HFF-Myc (cell line): ENCODE measurements around the gene ADH5.

Experiments
- DNase-seq: peaks from one replicate; pipeline ENCODE4 v3.0.0-alpha.2; 2011; ENCODE audit warnings: low read depth; ENCODE audit errors: extremely low read depth
- H3K4me3 ChIP-seq: replicated peaks from 2 replicates; pipeline ENCODE4 v1.5.1; 2011; ENCODE audit warnings: low read depth, mild to moderate bottlenecking, control low read depth, low read length
- TF ChIP-seq, protein P1 (sequence below): IDR thresholded peaks from 2 replicates; pipeline ENCODE4 v1.5.1; 2012; ENCODE audit warnings: mild to moderate bottlenecking, low read depth, low read length, control low read depth; ENCODE audit errors: missing control alignments

ADH5 gene

DNA sequence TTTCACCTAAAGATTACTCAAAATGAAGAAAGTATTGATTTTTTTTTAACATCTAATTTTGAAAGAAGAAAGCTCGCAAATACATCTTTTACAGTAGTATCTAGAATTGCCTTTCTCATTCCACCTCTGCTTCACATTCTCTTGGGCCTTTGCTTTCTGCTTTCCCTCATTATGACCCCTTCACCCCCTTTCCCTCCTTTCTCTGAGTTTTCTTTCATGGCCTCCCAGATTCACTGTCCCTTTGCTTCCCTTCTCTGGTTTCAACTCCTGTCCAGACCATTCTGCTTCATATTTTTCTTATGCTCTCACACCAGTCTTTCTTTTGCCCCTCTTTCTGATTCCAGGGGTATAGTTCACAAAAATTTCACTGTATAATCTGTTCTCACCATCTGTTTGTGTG is 29.0 kb downstream of the ADH5 start:
- no peak overlapping the region for H3K4me3 ChIP-seq
- no peak for DNase-seq
- TF ChIP-seq, protein P1, sequence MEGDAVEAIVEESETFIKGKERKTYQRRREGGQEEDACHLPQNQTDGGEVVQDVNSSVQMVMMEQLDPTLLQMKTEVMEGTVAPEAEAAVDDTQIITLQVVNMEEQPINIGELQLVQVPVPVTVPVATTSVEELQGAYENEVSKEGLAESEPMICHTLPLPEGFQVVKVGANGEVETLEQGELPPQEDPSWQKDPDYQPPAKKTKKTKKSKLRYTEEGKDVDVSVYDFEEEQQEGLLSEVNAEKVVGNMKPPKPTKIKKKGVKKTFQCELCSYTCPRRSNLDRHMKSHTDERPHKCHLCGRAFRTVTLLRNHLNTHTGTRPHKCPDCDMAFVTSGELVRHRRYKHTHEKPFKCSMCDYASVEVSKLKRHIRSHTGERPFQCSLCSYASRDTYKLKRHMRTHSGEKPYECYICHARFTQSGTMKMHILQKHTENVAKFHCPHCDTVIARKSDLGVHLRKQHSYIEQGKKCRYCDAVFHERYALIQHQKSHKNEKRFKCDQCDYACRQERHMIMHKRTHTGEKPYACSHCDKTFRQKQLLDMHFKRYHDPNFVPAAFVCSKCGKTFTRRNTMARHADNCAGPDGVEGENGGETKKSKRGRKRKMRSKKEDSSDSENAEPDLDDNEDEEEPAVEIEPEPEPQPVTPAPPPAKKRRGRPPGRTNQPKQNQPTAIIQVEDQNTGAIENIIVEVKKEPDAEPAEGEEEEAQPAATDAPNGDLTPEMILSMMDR, result no peak

DNA sequence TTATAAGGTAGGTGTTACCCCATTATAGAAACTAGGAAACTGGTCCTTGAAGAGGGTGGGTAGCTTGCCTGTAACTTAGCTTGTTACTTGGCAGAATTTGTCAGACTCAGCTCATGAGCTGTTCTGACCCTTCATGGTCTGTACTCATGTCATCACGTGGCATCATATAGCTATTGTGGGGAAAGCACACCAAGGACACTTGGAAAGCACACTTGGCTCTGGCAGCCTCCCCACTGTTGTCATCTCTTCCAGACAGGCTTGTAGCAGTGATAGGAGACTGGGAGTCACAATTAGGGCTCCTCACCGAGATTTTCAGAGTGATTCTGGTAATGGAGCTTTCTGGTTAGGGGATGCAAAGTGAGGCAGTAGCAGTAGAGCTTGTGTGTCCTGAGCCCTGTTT is 30.4 kb downstream of the ADH5 start:
- H3K4me3 ChIP-seq, result no peak overlapping the region
- TF ChIP-seq, protein P1, result no peak
- DNase-seq, result no peak

DNA sequence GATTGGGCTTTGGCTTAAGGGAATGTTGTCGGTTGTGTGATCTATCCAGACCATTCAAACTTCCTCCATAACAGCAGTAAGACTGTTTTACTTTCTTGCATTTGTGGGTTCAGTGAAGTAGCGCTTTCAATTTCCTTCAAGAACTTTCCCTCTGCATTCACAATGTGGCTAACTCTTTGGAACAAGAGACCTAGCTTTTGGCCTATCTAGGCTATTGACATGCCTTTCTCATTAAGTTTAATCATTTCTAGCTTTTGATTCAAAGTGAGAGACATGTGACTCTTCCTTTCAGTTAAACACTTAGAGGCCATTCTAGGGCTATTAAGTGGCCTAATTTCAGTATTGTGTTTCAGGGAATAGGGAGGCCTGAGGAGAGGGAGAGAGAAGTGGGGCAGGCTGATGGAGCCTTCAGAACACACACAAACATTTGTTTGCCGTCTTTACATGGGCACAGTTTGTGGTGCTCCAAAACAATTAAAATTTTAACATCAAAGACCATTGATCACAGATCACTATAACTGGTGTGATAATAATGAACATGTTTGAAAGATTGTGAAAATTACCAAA is 34.1 kb downstream of the ADH5 start:
- H3K4me3 ChIP-seq, result no peak overlapping the region
- no peak for DNase-seq
- TF ChIP-seq, protein P1, result no peak

DNA sequence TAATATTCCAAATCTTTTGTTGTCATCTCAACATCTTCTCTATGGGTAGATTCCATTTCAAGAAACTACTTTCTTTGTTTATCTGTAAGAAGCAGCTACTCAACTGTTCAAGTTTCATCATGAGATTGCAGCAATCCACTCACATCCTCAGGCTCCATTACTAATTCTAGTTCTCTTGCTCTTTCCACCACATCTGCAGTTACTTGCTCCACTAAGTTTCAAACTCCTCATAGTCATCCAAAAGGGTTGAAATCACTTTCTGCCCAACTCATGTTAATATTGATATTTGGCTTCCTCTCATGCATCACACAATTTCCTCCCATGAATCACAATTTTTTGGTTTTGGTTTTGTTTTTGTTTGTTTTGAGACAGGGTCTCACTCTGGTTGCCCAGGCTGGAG is 35.7 kb downstream of the ADH5 start:
- no peak for DNase-seq
- TF ChIP-seq, protein P1, result no peak
- no peak overlapping the region for H3K4me3 ChIP-seq

DNA sequence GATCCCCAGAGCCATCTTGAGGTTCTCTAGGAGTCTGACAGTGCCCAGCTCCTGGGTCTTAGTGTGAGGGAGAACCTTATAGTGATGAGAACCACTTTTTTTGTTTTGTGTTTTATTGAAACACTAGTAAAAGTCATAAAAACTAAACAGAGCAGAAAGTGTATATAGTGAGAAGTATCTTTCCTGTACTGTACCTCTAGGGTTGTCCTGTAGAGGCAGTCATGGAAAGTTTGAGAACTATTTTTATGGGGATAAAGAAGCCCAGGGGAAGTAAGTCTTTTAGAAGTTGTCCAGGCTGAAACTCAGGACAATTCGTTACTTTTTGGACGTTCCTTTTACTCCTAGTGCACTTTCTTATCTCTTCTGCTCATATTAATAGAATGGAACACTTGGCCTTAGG is 40.9 kb downstream of the ADH5 start:
- TF ChIP-seq, protein P1, result no peak
- no peak overlapping the region for H3K4me3 ChIP-seq
- no peak for DNase-seq

DNA sequence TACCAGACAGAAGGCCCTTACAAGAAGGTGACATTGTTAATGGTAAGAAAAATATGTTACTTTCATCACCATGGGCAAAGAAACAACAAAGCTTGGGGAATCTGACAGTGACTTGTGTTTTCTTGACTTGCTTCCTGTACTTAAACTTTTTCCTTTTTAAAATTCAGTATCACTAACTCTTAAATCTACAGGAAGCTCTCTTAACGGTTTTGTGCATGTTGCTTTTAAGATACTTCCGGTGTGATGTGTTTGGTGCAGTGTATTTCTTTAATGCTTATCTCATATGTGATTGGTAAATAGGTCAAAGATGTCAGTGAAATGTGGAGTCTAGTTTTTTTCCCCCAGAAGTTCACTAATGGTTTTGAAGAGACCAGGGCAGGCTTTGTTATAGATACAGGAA is 45.2 kb downstream of the ADH5 start:
- no peak overlapping the region for H3K4me3 ChIP-seq
- TF ChIP-seq, protein P1, result no peak
- DNase-seq, result no peak

DNA sequence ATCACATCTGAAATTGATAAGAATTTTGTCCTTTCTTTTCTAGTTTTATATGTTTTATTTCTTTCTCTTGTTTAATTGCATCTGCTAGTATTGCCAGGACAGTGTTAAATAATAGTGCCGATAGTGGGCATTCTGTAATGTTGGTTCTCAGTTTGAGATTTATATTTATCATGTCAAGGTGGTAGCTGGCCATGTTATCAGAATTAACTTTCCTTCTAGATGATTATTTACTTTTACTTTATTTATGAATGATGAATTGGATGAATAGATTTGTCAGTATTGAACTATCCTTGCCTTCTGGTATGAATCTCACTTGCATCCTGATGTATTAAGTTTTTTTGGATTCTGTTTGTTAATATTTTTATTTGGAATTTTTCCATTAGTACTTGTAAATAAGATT is 50.4 kb downstream of the ADH5 start:
- TF ChIP-seq, protein P1, result no peak
- DNase-seq, result no peak
- no peak overlapping the region for H3K4me3 ChIP-seq
